ENCODE results near the gene SLC26A11. TPM values are rescaled to one million over a fixed set of nuclear protein-coding genes. Genes with fewer than 3 reads are reported as not detected.

The SLC26A11 gene
- total and polyA plus RNA-seq, 2 of the 13 experiments (the other 11 are each of a cell fraction or from before 2014, with no cell fraction given), result 8.7 to 13.2 TPM

GRCh38 chr17:80217703-80218362 lies 2.4 kb upstream of the SLC26A11 start:
- H3K36me3 ChIP-seq (replicated peaks in 1 of 2; ENCODE audit: control insufficient read depth in 1 of 2, insufficient read depth in 2 of 2, low read length in 2 of 2), result peaks cover 8 to 22% of the 10 kb centered on the region in 2 experiments
- no peaks in the 10 kb centered on the region for H3K27me3 ChIP-seq (ENCODE audit: control insufficient read depth in 1 of 2, insufficient read depth in 2 of 2, low read length in 2 of 2)
- intact Hi-C loops (cut with micrococcal nuclease; ENCODE audit: unreplicated experiment), result no loop called here
- no TSS peak for BruUV-seq (replicated peaks)
- no peak overlapping the region for H2AFZ ChIP-seq (ENCODE audit: low read length)
- DNase-seq (ENCODE audit: low spot score) (no peak), FAIRE-seq (no peak), ATAC-seq (no peak)
- in situ Hi-C loops (cut with HindIII; ENCODE audit: extremely low pct_ligation_motif_present, low pct_unique_long_range_greater_than_20kb), result no loop called here
- TF ChIP-seq ZBTB33 (CRISPR knock-in tag; IDR thresholded peaks at IDR 0.05), result peak; percentile 60; the same call in 1 of the 2 replicates
- 0 out of 2 replicates have a peak, but pooled peaks have one; percentile 57 for TF ChIP-seq HNRNPL (IDR thresholded peaks at IDR 0.05; ENCODE audit: low read depth, low read length)
- no peak for TF ChIP-seq TBL1XR1 (IDR thresholded peaks at IDR 0.05; ENCODE audit: borderline replicate concordance, low read length, partially characterized antibody)
- TF ChIP-seq, protein P1, sequence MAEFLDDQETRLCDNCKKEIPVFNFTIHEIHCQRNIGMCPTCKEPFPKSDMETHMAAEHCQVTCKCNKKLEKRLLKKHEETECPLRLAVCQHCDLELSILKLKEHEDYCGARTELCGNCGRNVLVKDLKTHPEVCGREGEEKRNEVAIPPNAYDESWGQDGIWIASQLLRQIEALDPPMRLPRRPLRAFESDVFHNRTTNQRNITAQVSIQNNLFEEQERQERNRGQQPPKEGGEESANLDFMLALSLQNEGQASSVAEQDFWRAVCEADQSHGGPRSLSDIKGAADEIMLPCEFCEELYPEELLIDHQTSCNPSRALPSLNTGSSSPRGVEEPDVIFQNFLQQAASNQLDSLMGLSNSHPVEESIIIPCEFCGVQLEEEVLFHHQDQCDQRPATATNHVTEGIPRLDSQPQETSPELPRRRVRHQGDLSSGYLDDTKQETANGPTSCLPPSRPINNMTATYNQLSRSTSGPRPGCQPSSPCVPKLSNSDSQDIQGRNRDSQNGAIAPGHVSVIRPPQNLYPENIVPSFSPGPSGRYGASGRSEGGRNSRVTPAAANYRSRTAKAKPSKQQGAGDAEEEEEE (CRISPR knock-in tag; IDR thresholded peaks at IDR 0.05; ENCODE audit: borderline replicate concordance), result no peak
- peak; percentile 35; the same call in 1 of the 2 replicates for TF ChIP-seq HIC2 (CRISPR knock-in tag; IDR thresholded peaks at IDR 0.05; ENCODE audit: low read depth)
- no peaks in the 10 kb centered on the region for H4K20me1 ChIP-seq (ENCODE audit: insufficient read depth, low read length)
- ChIA-PET CTCF (ENCODE audit: low intra/inter-chr PET ratio, low total read pairs) (no interaction called here), POLR2A (interaction anchor here (1.5 to 3.3 kb wide), 3 partner anchors 9 to 237 kb away, joined by 4 to 31 read pairs (median 6); no protein-coding TSS in a partner anchor)
- H3K27ac ChIP-seq (ENCODE audit: extremely low read length, insufficient read depth, low read length), result no peak overlapping the region
- 94% methylated on average over 10 of the region's 13 CpGs for WGBS (ENCODE audit: low lambda C conversion rate)
- H3K4me1 ChIP-seq (ENCODE audit: insufficient read depth, low read length), result peaks cover 26% of the 10 kb centered on the region
- H3K79me2 ChIP-seq (ENCODE audit: insufficient read depth, low read length), result peaks cover 9% of the 10 kb centered on the region
- H3K9ac ChIP-seq (ENCODE audit: insufficient read depth, low read depth, low read length), result no peak overlapping the region
- H3K9me3 ChIP-seq (ENCODE audit: low read length), result no peaks in the 10 kb centered on the region
- H3K4me3 ChIP-seq (replicated peaks in 1 of 3; ENCODE audit: insufficient read depth in 1 of 3, low read depth in 2 of 3, low read length in 3 of 3), result no peak overlapping the region
- no peak overlapping the region for H3K4me2 ChIP-seq (ENCODE audit: low read depth, low read length)

Measured in HepG2 (cell line).